ENCODE data around the gene MAGEA10.

- TF ChIP-seq CTCF (IDR thresholded peaks at IDR 0.05) (no peak), POLR2A (IDR thresholded peaks at IDR 0.05) (no peak), POLR2AphosphoS5 (IDR thresholded peaks at IDR 0.05) (no peak), EP300 (IDR thresholded peaks at IDR 0.05) (no peak)
Observed at GRCh38 chrX:152165033-152165743, 26.8 kb upstream of the MAGEA10 start.
